Fibroblast of mammary gland (primary cell): ENCODE data around the gene OLIG1.

Experiments
- DNase-seq: peaks from one replicate; pipeline ENCODE4 v3.0.0-alpha.2; 2010; ENCODE audit warnings: low read depth
- H3K4me3 ChIP-seq: 2 replicates; pipeline ENCODE4 v1.5.1; 2011; ENCODE audit warnings: low read depth, mild to moderate bottlenecking, low read length, moderate library complexity; ENCODE audit not compliant: control insufficient read depth
- TF ChIP-seq, protein P1 (sequence below): conservative IDR thresholded peaks from 2 replicates; pipeline ENCODE4 v1.5.1; 2011; ENCODE audit warnings: low read depth, low read length, inconsistent platforms; ENCODE audit not compliant: control insufficient read depth, insufficient read depth

Gene OLIG1

GRCh38 chr21:33114276-33114675 lies 44.3 kb downstream of the OLIG1 start:
- H3K4me3 ChIP-seq: no peak overlapping the region
- DNase-seq: no peak
- TF ChIP-seq, protein P1, sequence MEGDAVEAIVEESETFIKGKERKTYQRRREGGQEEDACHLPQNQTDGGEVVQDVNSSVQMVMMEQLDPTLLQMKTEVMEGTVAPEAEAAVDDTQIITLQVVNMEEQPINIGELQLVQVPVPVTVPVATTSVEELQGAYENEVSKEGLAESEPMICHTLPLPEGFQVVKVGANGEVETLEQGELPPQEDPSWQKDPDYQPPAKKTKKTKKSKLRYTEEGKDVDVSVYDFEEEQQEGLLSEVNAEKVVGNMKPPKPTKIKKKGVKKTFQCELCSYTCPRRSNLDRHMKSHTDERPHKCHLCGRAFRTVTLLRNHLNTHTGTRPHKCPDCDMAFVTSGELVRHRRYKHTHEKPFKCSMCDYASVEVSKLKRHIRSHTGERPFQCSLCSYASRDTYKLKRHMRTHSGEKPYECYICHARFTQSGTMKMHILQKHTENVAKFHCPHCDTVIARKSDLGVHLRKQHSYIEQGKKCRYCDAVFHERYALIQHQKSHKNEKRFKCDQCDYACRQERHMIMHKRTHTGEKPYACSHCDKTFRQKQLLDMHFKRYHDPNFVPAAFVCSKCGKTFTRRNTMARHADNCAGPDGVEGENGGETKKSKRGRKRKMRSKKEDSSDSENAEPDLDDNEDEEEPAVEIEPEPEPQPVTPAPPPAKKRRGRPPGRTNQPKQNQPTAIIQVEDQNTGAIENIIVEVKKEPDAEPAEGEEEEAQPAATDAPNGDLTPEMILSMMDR: no peak

DNA sequence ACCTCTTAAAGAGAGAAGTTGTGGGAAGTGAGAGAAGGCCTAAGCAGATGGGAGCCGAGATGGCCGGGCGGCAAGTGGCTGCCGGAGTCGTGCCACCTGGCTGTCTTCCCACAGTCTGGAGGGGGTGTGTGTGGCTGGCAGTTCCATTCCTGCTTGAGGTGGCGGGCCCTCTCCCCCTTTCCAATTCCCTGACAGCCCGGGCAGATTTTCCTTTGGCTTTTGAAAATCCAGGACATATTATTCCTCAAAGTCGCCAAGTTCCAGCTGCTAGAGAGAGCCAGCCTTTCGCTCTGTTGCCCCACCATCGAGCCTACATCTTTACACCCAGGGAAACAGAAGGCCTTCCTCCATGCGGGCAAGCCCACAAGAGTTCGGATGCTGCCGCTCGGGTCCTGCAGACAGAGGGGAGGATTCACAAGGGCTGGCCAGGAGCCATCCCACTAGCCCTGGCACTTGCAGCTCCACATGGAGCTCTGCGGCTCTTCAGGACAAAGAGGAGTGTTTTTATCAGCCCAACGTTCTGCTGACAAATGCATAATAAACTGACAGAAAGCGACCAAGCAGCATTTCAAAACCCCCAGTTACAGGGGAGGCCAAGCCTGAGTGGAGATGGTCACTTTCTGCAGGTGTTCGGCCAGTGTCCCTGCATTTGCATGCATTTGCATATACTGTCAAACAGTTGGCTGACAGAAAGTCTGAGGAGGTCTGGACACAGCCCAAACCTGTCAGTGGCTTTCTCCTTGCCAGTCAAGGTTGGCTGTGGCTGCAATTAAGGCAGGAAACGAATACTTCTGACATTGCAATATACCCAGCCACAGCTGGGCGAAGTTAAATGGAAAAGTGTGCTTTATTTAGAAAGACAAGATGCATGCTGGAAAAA lies 45.9 kb downstream of the OLIG1 start:
- no peak overlapping the region for H3K4me3 ChIP-seq
- TF ChIP-seq, protein P1: no peak
- no peak for DNase-seq

DNA sequence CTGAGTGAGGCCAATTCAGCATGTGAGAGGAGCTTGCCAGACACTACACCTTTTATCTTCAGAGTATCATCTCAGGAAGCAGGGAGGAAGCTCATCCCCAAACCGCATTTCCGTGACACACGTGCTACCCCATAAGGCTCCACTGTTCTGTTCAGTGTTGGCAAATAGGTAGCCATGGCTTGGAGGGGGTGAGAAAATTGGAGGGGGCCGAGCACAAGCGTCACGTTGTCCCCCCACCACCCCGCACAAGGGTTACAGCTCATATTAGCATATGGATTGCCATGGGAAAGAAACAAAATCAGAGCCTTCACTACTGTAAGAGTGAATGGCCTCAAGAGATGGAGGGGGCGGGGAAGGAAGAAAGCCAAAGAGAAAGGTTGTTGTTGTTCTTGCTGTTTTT lies 46.7 kb downstream of the OLIG1 start:
- no peak for DNase-seq
- no peak overlapping the region for H3K4me3 ChIP-seq

DNA sequence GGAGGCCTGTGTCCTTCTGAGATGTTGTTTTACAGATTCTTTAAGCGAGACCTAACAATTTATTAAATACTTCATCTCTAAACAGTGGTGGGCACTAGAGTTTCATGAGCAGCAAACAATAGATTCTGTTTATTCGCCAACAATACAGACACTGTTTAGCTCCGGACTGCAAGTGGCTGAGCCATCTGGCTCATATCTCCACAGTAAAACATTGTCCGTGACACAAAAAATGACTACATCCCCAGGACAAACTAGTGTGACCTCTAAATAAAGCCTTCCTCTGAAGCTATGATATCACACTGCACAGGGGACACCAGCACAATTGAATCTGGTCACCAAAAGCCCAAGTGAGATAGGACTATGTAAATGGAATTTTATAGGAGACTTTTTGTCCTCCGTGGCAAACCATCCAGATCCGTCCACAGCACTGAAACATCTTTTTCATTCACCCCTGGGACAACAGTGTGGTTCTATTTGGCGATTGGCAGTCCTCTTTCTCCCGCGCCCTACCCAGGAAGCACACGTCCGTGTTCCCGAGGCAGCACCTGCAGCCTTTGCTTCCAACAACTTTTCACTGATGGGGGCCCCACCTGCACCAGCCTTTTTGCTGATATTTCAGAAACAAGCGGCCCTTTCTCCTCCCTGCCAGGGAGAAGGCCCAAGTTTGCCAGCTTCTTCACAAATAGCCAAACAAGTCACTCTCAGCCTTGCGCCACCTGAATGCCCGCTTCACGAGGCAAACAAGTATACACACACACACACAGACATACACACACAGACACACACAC lies 47.4 kb downstream of the OLIG1 start:
- TF ChIP-seq, protein P1: no peak
- DNase-seq: no peak
- H3K4me3 ChIP-seq: no peak overlapping the region

More for the DNA sequence above, 46.7 kb downstream of the OLIG1 start:
- TF ChIP-seq, protein P1: no peak
